Ovary (tissue), 10 donors: Measurements from ENCODE around the gene HYOU1. TPM values are rescaled to one million over a fixed set of nuclear protein-coding genes. Genes with fewer than 3 reads are reported as not detected.
A peak's percentile ranks its signal among the peaks of the same experiment; 100 is the strongest.
"Not testable (repeated sequence)": the region's sequence is repeated elsewhere in the genome, so short reads cannot be mapped to it uniquely, and the experiment has no call there.

Experiments
- DNase-seq, 5 donors: peaks; one replicate each; pipeline ENCODE4 v3.0.0-alpha.2; 2019 to 2020
- H3K27ac ChIP-seq, 2 donors: fragments of 200-600 bp; one replicate each; pipeline versions ENCODE4 v1.5.1 to v1.8.0; 2019 to 2022
- H3K27me3 ChIP-seq: fragments of 200-600 bp; one replicate; pipeline ENCODE4 v1.8.0; 2022
- H3K36me3 ChIP-seq: fragments of 200-600 bp; sonication (generic); one replicate; pipeline ENCODE4 v1.5.1; 2019
- H3K4me1 ChIP-seq: one replicate; pipeline ENCODE4 v1.8.1; 2013; ENCODE audit warnings: mild to moderate bottlenecking, moderate library complexity; ENCODE audit not compliant: insufficient read depth
- H3K4me3 ChIP-seq: fragments of 200-600 bp; sonication (generic); one replicate; pipeline ENCODE4 v1.5.1; 2017
- H3K9me3 ChIP-seq, 2 donors: fragments of 200-600 bp in 1 of 2; sonication (generic) in 1 of 2; one replicate each; pipeline versions ENCODE4 v1.5.1 to v1.8.1; 2013 to 2019; ENCODE audit warnings: mild to moderate bottlenecking in 1 of 2, moderate library complexity in 1 of 2
- EP300 ChIP-seq: sonication (generic); formaldehyde crosslinking; IDR thresholded peaks from one replicate; pipeline ENCODE4 v1.6.1; 2017; ENCODE audit warnings: antibody characterized with exemption
- POLR2A ChIP-seq: fragments of 450-650 bp; IDR thresholded peaks from one replicate; pipeline ENCODE4 v1.6.1; 2017; ENCODE audit warnings: antibody characterized with exemption, mild to moderate bottlenecking, moderate library complexity
- WGBS, 3 donors: extraction: QIAGEN DNeasy Blood & Tissue Kit in 1 of 3; methylation state at CpG; one replicate each; pipeline versions ENCODE4 v1.1.5 to v1.1.7; 2013 to 2017; 5-methylcytosine and 5-hydroxymethylcytosine counted together
- intact Hi-C, 4 donors: fragments of 100-400 bp; cut with DNase I; formaldehyde crosslinking; loops; one replicate each; pipeline versions ENCODE4 v1.11.0 to v1.15.1; 2022 to 2023
- long read RNA-seq, 3 donors: library from polyadenylated mRNA in 2 of 3; unstranded in 2 of 3; transcript quantifications; one replicate each; pipeline ENCODE4 v2.0.0 and lab custom pipeline, GENCODE V29; 2021 to 2026
- polyA plus RNA-seq, 2 donors: library from polyadenylated mRNA; stranded (reverse); fragments of 200-250 nt in 1 of 2; fragments of 350-450 nt in 1 of 2; fragmentation: Illumina TruSeq in 1 of 2; extraction: RNeasy Lipid Tissue Mini Kit (QIAGEN cat#74804) in 1 of 2; gene quantifications; one replicate each; pipeline ENCODE4 v1.2.3, GENCODE V29; 2013 to 2014
- total RNA-seq, 7 donors: library from RNA; depleted of rRNA in 2 of 7; stranded (reverse); fragments of >200 nt in 2 of 7; fragmentation: NEBNext Ultra II Directional in 3 of 7; extraction: Animal tissue kit (Norgen Biotek cat#: 25700) in 3 of 7; gene quantifications; one replicate each; pipeline versions ENCODE4 v1.1.0 to v1.2.4, GENCODE V29; 2016 to 2023
- TF ChIP-seq, protein P1 (sequence below), 3 donors: fragments of 450-650 bp in 2 of 3; fragments of 200-600 bp in 1 of 3; IDR thresholded peaks; one replicate each; pipeline versions ENCODE4 v1.5.1 to v1.8.0; 2016 to 2022; ENCODE audit warnings: antibody characterized with exemption in 3 of 3, mild to moderate bottlenecking in 1 of 3
- donor health status: DM: no; HTN: no; CAD: no; lungs with moderate emphysema.
- donor health status: DM: no; HTN: no; CAD: no.
- donor health status: Bipolar disorder and iron deficiency.
- donor health status: DM: yes; HTN: yes; CAD: no.
- donor health status: DM: no; HTN: no; CAD: no.
- donor health status: DM: yes; HTN: yes; CAD: no.

Gene HYOU1, protein sequence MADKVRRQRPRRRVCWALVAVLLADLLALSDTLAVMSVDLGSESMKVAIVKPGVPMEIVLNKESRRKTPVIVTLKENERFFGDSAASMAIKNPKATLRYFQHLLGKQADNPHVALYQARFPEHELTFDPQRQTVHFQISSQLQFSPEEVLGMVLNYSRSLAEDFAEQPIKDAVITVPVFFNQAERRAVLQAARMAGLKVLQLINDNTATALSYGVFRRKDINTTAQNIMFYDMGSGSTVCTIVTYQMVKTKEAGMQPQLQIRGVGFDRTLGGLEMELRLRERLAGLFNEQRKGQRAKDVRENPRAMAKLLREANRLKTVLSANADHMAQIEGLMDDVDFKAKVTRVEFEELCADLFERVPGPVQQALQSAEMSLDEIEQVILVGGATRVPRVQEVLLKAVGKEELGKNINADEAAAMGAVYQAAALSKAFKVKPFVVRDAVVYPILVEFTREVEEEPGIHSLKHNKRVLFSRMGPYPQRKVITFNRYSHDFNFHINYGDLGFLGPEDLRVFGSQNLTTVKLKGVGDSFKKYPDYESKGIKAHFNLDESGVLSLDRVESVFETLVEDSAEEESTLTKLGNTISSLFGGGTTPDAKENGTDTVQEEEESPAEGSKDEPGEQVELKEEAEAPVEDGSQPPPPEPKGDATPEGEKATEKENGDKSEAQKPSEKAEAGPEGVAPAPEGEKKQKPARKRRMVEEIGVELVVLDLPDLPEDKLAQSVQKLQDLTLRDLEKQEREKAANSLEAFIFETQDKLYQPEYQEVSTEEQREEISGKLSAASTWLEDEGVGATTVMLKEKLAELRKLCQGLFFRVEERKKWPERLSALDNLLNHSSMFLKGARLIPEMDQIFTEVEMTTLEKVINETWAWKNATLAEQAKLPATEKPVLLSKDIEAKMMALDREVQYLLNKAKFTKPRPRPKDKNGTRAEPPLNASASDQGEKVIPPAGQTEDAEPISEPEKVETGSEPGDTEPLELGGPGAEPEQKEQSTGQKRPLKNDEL
- total RNA-seq: 100 to 1,000 TPM in 2 of 7 donors, 10 to 100 TPM in 5; 26.5 to 156 (median 69.7) TPM
- polyA plus RNA-seq: 10 to 100 TPM; 34.6 to 99.3 TPM
- long read RNA-seq, donor 1, full-length matches to known transcripts: 1 of 56 reads
- long read RNA-seq, donor 1, partial matches to known transcripts: 30 of 56 reads
- long read RNA-seq, donor 1, other reads (novel, unspliced or antisense): 25 of 56 reads
- long read RNA-seq, donor 2, full-length matches to known transcripts: 8 of 19 reads
- long read RNA-seq, donor 2, partial matches to known transcripts: 11 of 19 reads
- long read RNA-seq, donor 2, other reads (novel, unspliced or antisense): 0 of 19 reads
- long read RNA-seq, donor 3, full-length matches to known transcripts: 32 of 177 reads
- long read RNA-seq, donor 3, partial matches to known transcripts: 42 of 177 reads
- long read RNA-seq, donor 3, other reads (novel, unspliced or antisense): 103 of 177 reads

DNA sequence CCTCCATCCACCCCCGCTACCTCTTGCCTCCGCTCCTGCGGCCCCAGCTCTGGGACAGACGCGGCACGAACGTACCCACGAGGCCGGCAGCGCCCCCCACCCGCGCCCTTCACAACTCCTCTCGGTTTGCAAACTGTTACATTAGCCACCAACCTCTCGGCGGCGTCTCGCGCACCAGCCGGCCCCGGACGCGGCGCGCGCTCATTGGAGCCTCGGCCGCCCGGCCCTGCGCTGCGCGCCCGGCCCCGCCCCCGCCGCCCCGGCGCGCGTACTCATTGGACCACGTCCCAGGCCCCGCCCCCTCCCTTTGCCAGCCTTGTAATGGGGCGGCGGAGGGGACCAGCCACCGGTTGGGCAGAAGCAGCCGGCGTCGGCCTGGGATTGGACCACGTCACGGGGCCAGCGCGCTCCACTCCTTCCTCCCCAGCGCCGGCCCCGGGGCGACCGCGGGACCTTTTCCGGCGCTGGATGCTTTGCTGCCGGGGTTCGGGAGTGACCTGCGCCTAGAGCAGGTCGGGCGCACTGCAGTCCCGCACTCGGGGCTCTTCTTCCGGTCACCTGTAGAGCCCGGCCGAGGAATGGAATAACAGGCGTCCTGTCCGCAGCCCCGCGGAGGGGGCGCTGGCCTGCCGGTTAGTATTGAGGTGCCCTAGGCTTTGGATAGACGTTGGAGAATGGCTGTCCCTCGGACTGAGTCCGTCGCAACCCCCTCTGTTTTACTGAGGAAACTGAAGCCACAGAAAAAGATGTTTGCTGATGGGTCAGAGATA lies at the start of gene HYOU1:
Gene HYOU1 (minus strand): TSS at position 206 of the 770 bp plus-strand sequence. CDS start 1,045 bp downstream, outside the sequence.
- Histone ChIP-seq H3K36me3 (no peaks in the 10 kb centered on the region), H3K27ac (peak within 1 kb of the TSS; percentile 34 to 67), H3K4me3 (peak within 1 kb of the TSS; percentile 73), H3K9me3 (no peaks in the 10 kb centered on the region), H3K4me1 (peaks cover 4% of the 10 kb centered on the region), H3K27me3 (no peaks in the 10 kb centered on the region)
- DNase-seq: peak; percentile 97 to 99 (median 98)
- TF ChIP-seq POLR2A: peak; percentile 81
- no peak for TF ChIP-seq EP300
- TF ChIP-seq, protein P1, sequence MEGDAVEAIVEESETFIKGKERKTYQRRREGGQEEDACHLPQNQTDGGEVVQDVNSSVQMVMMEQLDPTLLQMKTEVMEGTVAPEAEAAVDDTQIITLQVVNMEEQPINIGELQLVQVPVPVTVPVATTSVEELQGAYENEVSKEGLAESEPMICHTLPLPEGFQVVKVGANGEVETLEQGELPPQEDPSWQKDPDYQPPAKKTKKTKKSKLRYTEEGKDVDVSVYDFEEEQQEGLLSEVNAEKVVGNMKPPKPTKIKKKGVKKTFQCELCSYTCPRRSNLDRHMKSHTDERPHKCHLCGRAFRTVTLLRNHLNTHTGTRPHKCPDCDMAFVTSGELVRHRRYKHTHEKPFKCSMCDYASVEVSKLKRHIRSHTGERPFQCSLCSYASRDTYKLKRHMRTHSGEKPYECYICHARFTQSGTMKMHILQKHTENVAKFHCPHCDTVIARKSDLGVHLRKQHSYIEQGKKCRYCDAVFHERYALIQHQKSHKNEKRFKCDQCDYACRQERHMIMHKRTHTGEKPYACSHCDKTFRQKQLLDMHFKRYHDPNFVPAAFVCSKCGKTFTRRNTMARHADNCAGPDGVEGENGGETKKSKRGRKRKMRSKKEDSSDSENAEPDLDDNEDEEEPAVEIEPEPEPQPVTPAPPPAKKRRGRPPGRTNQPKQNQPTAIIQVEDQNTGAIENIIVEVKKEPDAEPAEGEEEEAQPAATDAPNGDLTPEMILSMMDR (IDR thresholded peaks at IDR 0.05): peak in 2 of 3 donors; percentile 37 to 50
- intact Hi-C loops: no loop called here
- WGBS, 3 donors: 1% methylated on average over 55 to 79 of the region's 79 CpGs

DNA sequence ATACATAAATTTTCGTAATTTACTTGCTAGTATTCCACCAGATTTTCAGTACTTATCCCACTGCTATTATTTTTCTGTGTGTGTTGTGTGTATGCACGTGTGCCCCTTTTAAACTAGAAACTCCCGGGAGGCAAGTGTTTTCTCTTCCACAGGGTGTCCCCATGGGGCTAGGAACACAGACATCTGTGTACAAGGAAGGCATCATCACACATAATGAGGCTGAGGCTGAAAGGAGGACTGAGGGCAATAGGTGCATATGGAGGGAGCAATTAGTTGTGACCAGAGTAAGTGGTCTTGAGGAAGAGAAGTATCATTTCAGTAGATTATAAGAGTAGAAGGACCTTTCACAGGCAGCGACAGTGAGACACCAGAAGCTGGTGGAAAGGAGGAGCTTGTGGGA lies 46.8 kb upstream of the HYOU1 start:
- WGBS, 3 donors: 45 to 50% (median 47%) methylated on average over 4 of the region's 4 CpGs
- H3K4me3 ChIP-seq: no peak overlapping the region
- no peak overlapping the region for H3K27ac ChIP-seq
- no peaks in the 10 kb centered on the region for H3K27me3 ChIP-seq
- intact Hi-C loops: loop anchor here in 1 of 4 donors (10.0 kb wide), 1 partner anchor 91 kb away; no protein-coding TSS in a partner anchor
- peaks cover 22% of the 10 kb centered on the region for H3K4me1 ChIP-seq
- H3K9me3 ChIP-seq: no peaks in the 10 kb centered on the region
- TF ChIP-seq, protein P1 (IDR thresholded peaks at IDR 0.05): no peak
- TF ChIP-seq EP300 (no peak), POLR2A (no peak)
- no peak for DNase-seq
- no peaks in the 10 kb centered on the region for H3K36me3 ChIP-seq

DNA sequence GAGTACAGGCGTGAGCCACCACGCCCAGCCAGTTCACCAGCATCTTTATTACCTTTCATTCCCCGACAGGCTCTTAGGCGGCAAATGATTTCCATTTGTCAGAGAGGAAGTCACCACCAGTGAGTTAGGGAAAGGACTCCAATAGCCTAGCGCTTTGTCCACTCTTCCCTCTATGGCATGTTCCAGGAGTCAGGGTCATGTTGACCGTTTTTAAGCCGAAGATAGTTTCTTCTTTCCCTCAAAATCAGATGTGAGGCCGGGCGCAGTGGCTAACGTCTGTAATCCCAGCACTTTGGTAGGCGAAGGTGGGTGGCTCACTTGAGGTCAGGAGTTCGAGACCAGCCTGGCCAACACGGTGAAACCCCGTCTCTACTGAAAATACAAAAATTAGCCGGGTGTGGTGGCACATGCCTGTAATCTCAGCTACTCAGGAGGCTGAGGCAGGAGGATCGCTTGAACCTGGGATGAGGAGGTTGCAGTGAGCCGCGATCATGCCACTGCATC lies 46.2 kb upstream of the HYOU1 start:
- peak overlapping the region; percentile 17 to 89 for H3K27ac ChIP-seq
- not testable (repeated sequence) for H3K36me3 ChIP-seq, H3K9me3 ChIP-seq, H3K27me3 ChIP-seq
- peaks cover 17% of the 10 kb centered on the region for H3K4me1 ChIP-seq
- intact Hi-C loops: loop anchor here in 1 of 4 donors (10.0 kb wide), 1 partner anchor 92 kb away; no protein-coding TSS in a partner anchor
- H3K4me3 ChIP-seq: peak overlapping the region; percentile 82
- WGBS, 3 donors: 60 to 79% (median 71%) methylated on average over 18 of the region's 18 CpGs
- DNase-seq: peak in 1 of 5 donors; percentile 31
